GM10847 (cell line): ENCODE results near the gene CEP104.

Source experiments
- POLR2A ChIP-seq: IDR thresholded peaks from 2 replicates; pipeline ENCODE4 v1.6.1; 2011; ENCODE audit not compliant: insufficient read length; ENCODE audit errors: extremely low read depth

CEP104 gene

DNA sequence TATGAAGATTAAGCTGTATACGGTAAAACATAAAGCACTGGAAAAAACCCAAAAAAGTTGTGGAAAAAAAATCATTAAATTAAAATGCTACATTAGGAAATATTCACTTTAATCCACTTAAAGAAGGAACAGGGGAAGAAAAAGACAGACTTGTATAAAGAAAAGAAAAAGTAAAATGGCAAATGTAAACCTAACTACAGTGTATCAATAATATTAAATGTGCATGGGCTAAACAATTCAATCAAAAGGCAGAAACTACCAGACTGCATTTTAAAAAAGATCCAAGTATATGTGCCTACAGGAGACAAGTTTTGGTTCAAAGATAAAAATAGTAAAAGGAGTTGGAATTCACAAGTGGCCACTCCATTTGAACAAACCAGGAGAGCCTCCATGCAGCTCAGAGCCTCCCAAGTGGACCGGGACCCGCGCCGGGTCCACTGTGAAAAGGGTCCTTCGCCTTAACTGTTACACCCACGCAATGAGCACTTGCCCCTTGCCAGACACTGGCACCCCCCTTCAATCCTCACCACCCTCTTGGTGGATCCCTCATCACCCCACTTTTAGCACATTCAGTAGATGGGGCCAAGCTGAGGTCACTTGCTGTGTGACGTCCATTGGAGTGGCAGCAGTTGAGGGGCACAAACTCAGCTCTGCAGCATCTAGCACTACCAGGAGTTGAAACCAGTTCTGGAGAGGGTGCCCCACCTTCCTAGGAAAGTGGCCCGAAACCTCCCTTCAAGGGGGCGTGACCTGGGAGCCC, 42.2 kb upstream of the CEP104 start:
- TF ChIP-seq POLR2A: no peak

DNA sequence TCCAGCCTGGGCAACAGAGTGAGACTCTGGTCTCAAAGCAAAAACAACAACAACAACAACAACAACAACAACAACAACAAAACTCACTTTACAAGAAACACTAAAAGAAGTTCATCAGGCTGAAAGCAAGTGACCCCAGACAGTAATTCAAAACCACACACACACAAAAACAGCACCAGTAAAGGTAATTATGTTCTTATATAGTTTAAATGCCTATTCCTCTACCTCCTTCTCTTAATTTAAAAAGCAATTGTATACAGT, 41.4 kb upstream of the CEP104 start:
- TF ChIP-seq POLR2A: no peak

DNA sequence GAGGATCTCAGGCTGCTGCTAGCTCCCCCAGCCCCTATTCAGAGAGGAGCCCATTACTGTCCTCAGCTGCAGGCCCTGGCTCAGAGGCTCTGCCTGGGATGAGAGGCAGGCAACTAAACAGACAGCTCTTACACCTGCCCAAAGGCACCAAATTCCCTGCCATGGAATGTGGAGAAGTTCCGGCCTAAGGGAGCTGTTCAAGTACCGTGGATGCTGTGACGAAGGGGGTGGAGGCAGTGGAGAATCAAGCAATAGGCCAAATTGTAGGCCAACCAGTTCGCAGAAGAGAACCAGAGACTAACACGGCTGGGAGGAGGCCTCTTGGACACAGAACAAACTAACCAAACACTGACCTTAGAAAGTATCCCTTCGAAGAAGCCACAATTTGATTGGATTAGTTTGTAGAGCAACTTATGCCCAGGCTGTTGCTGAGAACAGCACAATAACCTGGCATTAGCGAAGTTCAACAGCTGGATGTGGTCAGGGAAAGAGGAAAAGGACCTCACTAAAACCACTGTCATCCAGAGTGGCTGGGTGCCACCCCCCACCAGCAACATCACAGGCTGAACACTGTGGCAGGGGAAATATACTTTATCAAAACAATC, 39.5 kb upstream of the CEP104 start:
- no peak for TF ChIP-seq POLR2A

DNA sequence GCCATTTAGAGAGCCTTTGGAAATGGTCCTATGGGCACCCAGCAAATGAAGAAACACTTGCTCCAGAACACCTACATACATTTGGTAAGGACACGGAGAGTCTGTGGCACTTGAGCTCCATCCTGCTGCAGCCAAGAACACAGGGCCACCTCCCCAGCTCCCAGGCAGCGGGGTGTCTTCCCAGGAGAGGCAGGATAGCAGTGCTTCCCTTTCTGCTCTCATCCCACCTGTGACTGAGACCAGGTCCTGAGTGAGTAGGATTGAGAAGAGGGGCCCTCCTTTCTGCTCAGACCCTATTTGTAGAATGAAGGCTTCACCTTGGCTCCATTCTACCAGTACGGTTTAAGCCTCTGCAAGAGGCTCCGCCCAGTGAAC, 38.9 kb upstream of the CEP104 start:
- TF ChIP-seq POLR2A: no peak

DNA sequence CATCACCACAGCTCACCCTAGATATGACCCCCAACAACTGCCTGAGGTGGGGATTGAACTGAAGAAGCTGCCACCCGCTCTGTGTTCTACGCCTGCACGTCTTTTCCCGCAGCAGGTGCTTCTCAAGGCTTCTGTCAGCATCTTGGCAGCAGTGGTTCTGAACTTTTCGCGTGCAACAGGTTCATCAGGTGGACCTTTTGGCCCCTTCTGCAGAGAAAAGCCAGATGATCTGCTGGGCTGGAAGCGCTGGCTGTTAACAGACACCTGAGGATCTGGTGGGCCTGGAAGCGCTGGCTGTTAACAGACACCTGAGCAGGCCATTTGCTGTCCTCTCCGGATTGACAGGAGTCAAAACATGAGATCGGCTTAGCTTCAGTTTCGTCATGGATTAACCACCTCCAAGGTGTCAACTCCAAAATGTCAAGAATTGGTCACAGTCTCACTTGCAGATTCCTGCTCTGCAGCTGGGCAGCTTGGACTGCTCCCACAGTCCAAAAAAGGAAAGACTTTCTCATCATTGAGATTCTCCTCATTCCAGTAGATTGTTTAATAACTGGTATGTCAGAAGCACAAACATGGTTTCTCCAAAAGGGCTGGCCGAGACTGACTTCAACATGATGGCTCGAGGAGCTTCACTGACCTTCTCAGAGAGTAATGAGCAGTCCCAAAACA, 38.4 kb upstream of the CEP104 start:
- TF ChIP-seq POLR2A: no peak

DNA sequence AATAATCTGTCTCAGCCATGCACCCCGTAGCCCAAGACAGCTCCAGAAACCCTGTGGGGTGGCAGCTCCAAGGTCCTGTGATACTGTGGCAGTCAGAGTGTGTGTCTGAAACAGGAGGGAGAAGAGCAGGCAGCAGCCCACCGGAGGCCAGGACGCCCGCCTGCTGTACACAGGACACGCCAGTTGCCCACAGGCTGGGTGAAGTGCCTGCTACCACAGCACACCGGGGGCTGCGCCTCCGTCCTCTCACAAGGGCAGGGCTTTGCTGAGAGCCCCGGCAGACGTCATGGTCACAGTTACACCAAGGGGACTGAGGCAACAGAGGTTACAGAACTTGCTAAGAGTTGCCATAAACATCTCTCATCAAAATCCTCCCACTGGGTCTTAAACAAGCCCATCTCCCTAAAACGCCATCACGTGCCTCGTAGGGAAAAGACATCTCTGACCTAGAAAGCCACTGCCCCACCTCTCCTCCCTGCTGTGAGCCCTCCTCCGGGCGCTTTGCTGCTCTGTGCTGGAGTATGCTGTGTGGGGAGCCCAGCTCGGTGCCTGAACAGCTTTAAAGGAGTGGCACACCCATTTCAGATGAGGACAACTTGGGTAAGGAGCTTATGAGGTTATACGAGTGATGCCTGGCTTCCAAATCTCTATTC, 37.7 kb upstream of the CEP104 start:
- no peak for TF ChIP-seq POLR2A

DNA sequence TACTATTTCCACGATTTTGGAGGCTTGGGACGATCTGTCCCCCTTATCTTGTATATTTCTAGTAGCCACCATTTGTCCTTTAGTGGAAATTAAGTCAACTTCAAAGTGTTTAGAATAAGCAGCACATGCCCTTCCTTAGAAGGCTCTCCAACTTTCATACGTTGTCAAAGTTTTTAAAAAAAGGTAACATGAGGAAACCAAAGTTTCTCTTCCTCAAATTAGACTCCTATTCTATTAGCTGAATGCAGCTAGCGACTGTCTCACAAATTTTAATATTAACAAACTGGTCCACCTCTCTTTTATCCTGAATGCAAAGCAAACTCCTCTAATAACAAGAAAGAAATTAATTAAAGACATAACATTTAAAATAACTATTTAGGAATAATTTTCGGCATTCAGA, 36.2 kb upstream of the CEP104 start:
- TF ChIP-seq POLR2A: no peak

DNA sequence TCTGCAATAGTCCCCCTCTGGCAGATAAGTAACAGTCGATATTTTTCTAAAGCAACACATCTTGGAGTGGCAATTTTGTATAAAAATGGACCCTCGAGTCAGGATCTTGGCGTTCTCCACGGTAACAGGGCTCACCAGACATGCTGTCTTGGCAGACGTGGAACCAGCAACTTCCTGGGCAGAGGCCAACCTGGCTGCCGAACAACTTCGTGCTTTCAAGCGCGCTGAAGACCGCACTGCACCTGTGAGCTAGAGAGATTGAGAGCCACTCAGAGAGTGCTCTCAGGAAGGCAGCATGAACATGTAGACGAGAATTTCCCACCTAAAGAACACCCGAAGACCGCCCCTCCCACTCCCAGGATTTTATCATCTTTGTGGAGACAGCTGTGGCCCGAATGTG, 35.7 kb upstream of the CEP104 start:
- TF ChIP-seq POLR2A: no peak

DNA sequence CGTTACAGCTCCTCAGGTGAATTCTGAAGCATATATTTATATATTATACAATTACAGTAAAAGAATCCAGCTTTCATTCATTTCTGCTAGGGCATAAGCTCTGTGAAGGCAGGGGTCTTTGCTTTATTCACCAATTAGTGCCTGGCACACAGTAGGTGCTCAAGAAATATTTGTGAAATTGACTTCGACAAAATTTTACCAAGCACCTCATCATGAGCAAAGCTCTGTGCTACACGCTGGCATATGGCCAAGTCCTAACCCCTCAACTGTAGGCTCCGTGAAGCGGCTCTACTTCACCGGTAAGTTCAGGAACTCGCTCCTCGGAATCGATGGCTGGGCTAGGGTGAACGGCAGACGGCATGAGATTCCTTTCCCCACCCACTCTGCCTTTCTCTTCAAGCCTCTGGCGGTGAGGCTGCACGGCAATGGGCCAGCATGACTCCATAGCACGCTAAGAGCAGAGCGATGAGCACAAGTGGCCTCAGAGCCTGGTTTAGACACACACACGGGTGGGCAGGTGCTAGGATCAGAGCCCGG, 34.4 kb upstream of the CEP104 start:
- no peak for TF ChIP-seq POLR2A

DNA sequence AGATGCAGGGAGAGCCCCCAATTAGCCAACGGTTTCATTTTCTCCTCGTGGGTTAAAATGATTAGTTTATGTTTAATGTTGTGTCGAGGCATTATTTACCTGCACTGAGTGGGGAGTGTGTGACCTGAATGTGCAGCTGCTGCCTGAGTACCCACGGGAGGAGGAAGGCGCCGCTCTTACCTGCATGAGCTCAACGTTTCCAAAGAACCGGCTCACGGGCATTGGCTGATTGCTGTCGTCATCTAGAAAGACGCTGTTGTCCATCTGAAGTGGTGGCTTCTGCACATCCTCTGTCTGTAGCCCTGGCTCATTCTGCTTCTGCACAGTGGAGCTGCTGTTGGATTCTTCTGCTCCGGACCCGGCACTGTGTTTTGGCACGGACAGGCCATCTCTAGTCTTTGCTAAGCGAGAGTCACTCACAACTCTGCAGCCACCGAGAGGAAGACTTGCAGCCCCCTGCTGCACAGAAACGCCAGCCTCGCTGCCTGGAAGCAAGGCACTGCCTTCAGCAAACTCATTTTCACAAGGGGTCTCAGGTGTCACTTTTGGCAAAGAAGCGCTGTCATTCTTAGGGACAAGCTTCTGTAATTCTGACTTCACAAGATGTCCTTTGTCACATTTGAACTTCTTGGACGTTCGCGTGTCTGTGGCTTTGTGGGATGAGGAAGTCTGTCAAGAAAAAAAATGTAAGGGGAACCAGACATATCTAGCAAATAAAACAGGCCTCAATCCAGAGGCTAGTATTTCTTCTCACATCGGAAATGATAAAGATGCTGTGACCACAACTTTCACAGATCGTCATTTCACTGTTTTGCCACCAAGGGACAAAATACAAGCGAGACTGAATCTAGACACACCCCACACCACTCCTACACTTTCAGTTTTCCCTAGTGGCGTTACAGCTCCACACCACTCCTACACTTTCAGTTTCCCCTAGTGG, 33.6 kb upstream of the CEP104 start:
- TF ChIP-seq POLR2A: no peak

DNA sequence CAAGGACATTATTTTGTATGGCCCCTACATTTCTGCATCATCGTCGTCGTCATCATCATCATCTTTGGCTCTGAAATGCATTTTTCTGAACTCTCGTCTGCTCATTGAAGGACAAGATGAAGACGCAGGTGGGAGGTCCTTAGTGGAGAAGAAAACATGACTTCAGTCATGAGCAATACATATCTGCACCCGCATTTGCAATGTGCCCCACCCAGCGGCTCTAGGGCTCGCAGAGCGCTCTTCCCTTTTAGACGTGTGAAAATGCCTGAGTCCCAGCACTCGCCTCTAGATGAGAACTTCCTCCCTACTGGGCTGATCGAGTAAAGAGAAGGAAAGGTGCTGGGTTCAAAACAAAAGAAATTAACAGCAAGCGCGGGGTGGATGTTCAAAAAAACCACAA, 32.9 kb upstream of the CEP104 start:
- TF ChIP-seq POLR2A: no peak

DNA sequence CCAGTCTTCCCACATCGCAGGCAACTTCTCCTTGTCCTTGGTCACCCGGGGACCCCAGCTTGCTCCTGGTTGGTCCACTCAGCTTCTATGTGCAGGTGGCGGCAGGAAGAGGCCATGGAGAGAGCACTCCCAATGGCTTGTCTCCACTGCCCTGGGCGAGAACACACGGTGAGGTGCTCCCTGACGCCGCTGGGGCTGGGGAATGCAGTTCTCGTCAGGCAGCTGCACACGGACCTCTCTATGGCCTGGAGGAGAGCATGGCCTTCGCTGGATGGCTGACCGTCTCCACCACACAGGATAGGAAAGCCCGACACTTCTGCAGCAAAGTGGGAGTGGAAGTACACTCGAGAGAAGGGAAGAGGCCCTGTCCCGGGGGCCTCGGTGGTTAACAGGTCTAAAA, 31.3 kb upstream of the CEP104 start:
- TF ChIP-seq POLR2A: no peak

DNA sequence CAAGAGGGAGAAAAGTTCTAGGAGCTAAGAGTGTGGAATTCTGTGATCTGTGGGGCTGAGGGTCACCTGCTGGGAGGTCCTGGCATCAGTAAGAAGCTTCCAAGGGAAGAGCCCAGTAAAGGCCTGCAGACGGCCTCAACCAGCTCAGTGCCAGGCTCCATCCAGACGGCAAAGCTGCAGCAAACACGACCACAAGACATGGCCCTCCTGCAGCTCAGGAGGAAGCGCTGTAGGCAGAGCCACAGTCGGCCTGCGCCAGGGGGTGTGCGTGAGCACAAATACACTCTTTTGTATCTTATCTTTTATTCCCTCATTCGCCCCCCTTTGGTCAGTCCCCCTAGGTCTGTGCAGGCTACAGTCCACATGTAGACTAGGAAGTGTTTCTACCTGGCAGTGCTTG, 29.7 kb upstream of the CEP104 start:
- no peak for TF ChIP-seq POLR2A

DNA sequence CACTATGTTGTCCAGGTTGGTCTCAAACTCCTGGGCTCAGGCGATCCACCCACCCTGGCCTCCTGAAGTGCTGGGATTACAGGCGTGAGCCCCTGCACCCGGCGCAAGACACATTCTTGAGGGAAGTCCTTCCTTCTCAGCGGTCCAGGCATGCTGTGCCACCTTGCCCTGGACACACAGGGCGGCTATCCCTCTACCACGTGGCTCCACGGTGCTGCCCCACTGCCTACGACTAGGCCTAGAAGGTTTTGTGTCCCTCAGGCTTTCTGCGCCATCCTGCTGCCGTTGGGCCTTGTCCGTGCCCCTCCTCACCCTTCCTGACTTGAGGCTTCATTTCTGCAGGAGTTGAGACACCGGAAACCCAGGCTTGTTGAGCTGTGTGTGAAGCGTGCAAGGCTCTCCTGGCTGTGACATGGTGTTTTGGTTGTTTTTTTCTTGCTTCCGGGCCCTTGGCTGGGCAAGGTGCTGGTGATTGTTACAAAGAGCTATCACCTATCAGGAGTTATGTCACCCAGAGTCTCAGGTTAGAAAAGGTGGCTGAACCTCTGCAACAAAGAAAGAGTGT, 29.2 kb upstream of the CEP104 start:
- TF ChIP-seq POLR2A: no peak

DNA sequence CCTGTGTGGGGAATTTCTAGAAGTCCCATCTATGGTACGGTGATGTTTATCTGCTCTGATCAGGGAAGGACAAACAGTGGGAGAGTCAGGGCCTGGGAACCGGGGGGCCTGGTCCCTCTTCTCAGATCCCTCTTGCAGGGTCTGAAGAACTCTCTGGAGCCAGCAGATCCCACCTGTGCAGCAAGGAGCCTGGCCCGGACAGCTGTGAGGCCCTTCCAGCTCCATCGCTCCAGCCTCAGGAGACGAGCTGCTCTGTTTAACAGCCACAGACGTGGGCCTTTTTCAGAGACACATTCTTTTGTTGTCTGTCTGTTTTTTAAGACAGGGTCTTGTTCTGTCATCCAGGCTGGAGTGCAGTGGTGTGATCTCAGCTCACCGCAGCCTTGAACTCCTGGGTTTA, 28.6 kb upstream of the CEP104 start:
- TF ChIP-seq POLR2A: no peak
